ENCODE data around the gene THSD7B. TPM values are rescaled to one million over a fixed set of nuclear protein-coding genes. Genes with fewer than 3 reads are reported as not detected.
A peak's percentile ranks its signal among the peaks of the same experiment; 100 is the strongest.

The THSD7B gene
- total RNA-seq, 1 donor from 2014 or later: 0.38 TPM

- no peaks in the 10 kb centered on the region for H3K27me3 ChIP-seq (ENCODE audit: low read depth)
- DNase-seq: no peak
- intact Hi-C loops (cut with DNase I): no loop called here
- H3K9me3 ChIP-seq: no peaks in the 10 kb centered on the region
- H3K27ac ChIP-seq: no peak overlapping the region
- no peaks in the 10 kb centered on the region for H3K4me1 ChIP-seq
- TF ChIP-seq, protein P1, sequence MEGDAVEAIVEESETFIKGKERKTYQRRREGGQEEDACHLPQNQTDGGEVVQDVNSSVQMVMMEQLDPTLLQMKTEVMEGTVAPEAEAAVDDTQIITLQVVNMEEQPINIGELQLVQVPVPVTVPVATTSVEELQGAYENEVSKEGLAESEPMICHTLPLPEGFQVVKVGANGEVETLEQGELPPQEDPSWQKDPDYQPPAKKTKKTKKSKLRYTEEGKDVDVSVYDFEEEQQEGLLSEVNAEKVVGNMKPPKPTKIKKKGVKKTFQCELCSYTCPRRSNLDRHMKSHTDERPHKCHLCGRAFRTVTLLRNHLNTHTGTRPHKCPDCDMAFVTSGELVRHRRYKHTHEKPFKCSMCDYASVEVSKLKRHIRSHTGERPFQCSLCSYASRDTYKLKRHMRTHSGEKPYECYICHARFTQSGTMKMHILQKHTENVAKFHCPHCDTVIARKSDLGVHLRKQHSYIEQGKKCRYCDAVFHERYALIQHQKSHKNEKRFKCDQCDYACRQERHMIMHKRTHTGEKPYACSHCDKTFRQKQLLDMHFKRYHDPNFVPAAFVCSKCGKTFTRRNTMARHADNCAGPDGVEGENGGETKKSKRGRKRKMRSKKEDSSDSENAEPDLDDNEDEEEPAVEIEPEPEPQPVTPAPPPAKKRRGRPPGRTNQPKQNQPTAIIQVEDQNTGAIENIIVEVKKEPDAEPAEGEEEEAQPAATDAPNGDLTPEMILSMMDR (IDR thresholded peaks at IDR 0.05): no peak
- H3K36me3 ChIP-seq: no peaks in the 10 kb centered on the region
- no peak overlapping the region for H3K4me3 ChIP-seq
- ATAC-seq: peak in 1 of 2 donors; percentile 52
Observed at GRCh38 chr2:137255345-137255744, 490.0 kb downstream of the THSD7B start.

- DNase-seq (no peak), ATAC-seq (no peak)
- Histone ChIP-seq H3K4me1 (no peaks in the 10 kb centered on the region), H3K4me3 (no peak overlapping the region), H3K36me3 (no peaks in the 10 kb centered on the region), H3K27me3 (ENCODE audit: low read depth) (no peaks in the 10 kb centered on the region), H3K27ac (no peak overlapping the region), H3K9me3 (no peaks in the 10 kb centered on the region)
- TF ChIP-seq, protein P1 (IDR thresholded peaks at IDR 0.05): no peak
- intact Hi-C loops (cut with DNase I): no loop called here
Observed at GRCh38 chr2:137255990-137256389, 490.6 kb downstream of the THSD7B start.

GRCh38 chr2:137261881-137262585, 496.7 kb downstream of the THSD7B start:
- Histone ChIP-seq H3K27me3 (ENCODE audit: low read depth) (no peaks in the 10 kb centered on the region), H3K36me3 (no peaks in the 10 kb centered on the region), H3K4me1 (no peaks in the 10 kb centered on the region), H3K27ac (no peak overlapping the region), H3K9me3 (no peaks in the 10 kb centered on the region), H3K4me3 (no peak overlapping the region)
- intact Hi-C loops (cut with DNase I): no loop called here
- TF ChIP-seq, protein P1 (IDR thresholded peaks at IDR 0.05): no peak
- no peak for ATAC-seq
- no peak for DNase-seq

- no peak overlapping the region for H3K4me3 ChIP-seq
- intact Hi-C loops (cut with DNase I): no loop called here
- DNase-seq (no peak), ATAC-seq (no peak)
- H3K9me3 ChIP-seq: no peaks in the 10 kb centered on the region
- TF ChIP-seq, protein P1 (IDR thresholded peaks at IDR 0.05): no peak
- H3K27ac ChIP-seq: no peak overlapping the region
- H3K36me3 ChIP-seq: no peaks in the 10 kb centered on the region
- H3K4me1 ChIP-seq: no peaks in the 10 kb centered on the region
- H3K27me3 ChIP-seq (ENCODE audit: low read depth): no peaks in the 10 kb centered on the region
Observed at GRCh38 chr2:137262594-137262993, 497.2 kb downstream of the THSD7B start.

- peak in 1 of 2 donors; percentile 75 for ATAC-seq
- Histone ChIP-seq H3K4me3 (no peak overlapping the region), H3K36me3 (no peaks in the 10 kb centered on the region), H3K4me1 (no peaks in the 10 kb centered on the region), H3K27me3 (ENCODE audit: low read depth) (no peaks in the 10 kb centered on the region), H3K27ac (no peak overlapping the region), H3K9me3 (no peaks in the 10 kb centered on the region)
- intact Hi-C loops (cut with DNase I): no loop called here
- DNase-seq: no peak
- TF ChIP-seq, protein P1 (IDR thresholded peaks at IDR 0.05): no peak
Observed at GRCh38 chr2:137287913-137288639, 522.7 kb downstream of the THSD7B start.
